HG02938 (cell line): Measurements from ENCODE around the gene KRTAP5-2.

Experiments used
- ATAC-seq: cut with Tn5 transposase; IDR thresholded peaks from one replicate; pipeline ENCODE4 v1.9.1; 2021; ENCODE audit warnings: mild to moderate bottlenecking, moderate library complexity; ENCODE audit not compliant: unreplicated experiment

Gene KRTAP5-2

GRCh38 chr11:1568441-1568911 is 29.6 kb downstream of the KRTAP5-2 start:
- no peak for ATAC-seq

GRCh38 chr11:1567721-1568100 is 30.4 kb downstream of the KRTAP5-2 start:
- no peak for ATAC-seq

- no peak for ATAC-seq
These were observed 30.9 kb downstream of the KRTAP5-2 start for GRCh38 chr11:1567052-1567720.

- no peak for ATAC-seq
These were observed 31.6 kb downstream of the KRTAP5-2 start for GRCh38 chr11:1566381-1567051.

- ATAC-seq = no peak
These were observed 32.2 kb downstream of the KRTAP5-2 start for GRCh38 chr11:1565904-1566247.

GRCh38 chr11:1565173-1565903 is 32.8 kb downstream of the KRTAP5-2 start:
- no peak for ATAC-seq

- no peak for ATAC-seq
These were observed 33.4 kb downstream of the KRTAP5-2 start for GRCh38 chr11:1564535-1565172.

- no peak for ATAC-seq
These were observed 34.2 kb downstream of the KRTAP5-2 start for GRCh38 chr11:1563697-1564534.

GRCh38 chr11:1563149-1563638 is 34.9 kb downstream of the KRTAP5-2 start:
- no peak for ATAC-seq

GRCh38 chr11:1562469-1563148 is 35.5 kb downstream of the KRTAP5-2 start:
- no peak for ATAC-seq

- ATAC-seq = no peak
These were observed 36.1 kb downstream of the KRTAP5-2 start for GRCh38 chr11:1561955-1562354.

- no peak for ATAC-seq
These were observed 36.8 kb downstream of the KRTAP5-2 start for GRCh38 chr11:1561266-1561665.

GRCh38 chr11:1560649-1561251 is 37.3 kb downstream of the KRTAP5-2 start:
- ATAC-seq = no peak

- no peak for ATAC-seq
These were observed 38.0 kb downstream of the KRTAP5-2 start for GRCh38 chr11:1560002-1560648.

- no peak for ATAC-seq
These were observed 38.8 kb downstream of the KRTAP5-2 start for GRCh38 chr11:1559111-1559951.

GRCh38 chr11:1558775-1559110 is 39.4 kb downstream of the KRTAP5-2 start:
- ATAC-seq = no peak

GRCh38 chr11:1557904-1558774 is 40.0 kb downstream of the KRTAP5-2 start:
- no peak for ATAC-seq
